GM12878 (cell line): ENCODE data around the gene LEMD3. TPM values are rescaled to one million over a fixed set of nuclear protein-coding genes. Genes with fewer than 3 reads are reported as not detected.

Experiments used
- BACH1 ChIP-seq: fragments of 450-650 bp; IDR thresholded peaks from 2 replicates; pipeline ENCODE4 v1.6.1; 2017; ENCODE audit warnings: mild to moderate bottlenecking, borderline replicate concordance
- CBX5 ChIP-seq: sonication (generic); IDR thresholded peaks from 2 replicates; pipeline ENCODE4 v1.6.1; 2016; ENCODE audit warnings: low read depth, moderate library complexity, mild to moderate bottlenecking, inconsistent platforms
- HDAC6 ChIP-seq: fragments of 200-600 bp; sonication (generic); IDR thresholded peaks from one replicate; pipeline ENCODE4 v1.8.0; 2017; ENCODE audit warnings: antibody characterized with exemption; ENCODE audit not compliant: unreplicated experiment
- MLLT1 ChIP-seq: fragments of 450-650 bp; IDR thresholded peaks from 2 replicates; pipeline ENCODE4 v1.6.1; 2016; ENCODE audit warnings: mild to moderate bottlenecking
- NR2F1 ChIP-seq: fragments of 450-650 bp; conservative IDR thresholded peaks from 2 replicates; pipeline ENCODE4 v1.6.1; 2017; ENCODE audit warnings: mild to moderate bottlenecking
- POLR2AphosphoS2 ChIP-seq: IDR thresholded peaks from 2 replicates; pipeline ENCODE4 v1.6.1; 2011; ENCODE audit warnings: low read depth, mild to moderate bottlenecking, low read length, improper control_type of control experiment, moderate library complexity
- POLR2AphosphoS5 ChIP-seq: IDR thresholded peaks from 2 replicates; pipeline ENCODE4 v1.6.1; 2011; ENCODE audit warnings: mild to moderate bottlenecking, low read length, inconsistent platforms
- RELB ChIP-seq: fragments of 450-650 bp; IDR thresholded peaks from 2 replicates; pipeline ENCODE4 v1.6.1; 2017; ENCODE audit warnings: low read depth, mild to moderate bottlenecking, moderate library complexity
- RUNX3 ChIP-seq: IDR thresholded peaks from 2 replicates; pipeline ENCODE4 v1.6.1; 2012; ENCODE audit warnings: low read length, inconsistent platforms
- USF2 ChIP-seq: IDR thresholded peaks from 2 replicates; pipeline ENCODE4 v1.6.1; 2011; ENCODE audit warnings: low read depth, low read length, improper control_type of control experiment, borderline replicate concordance
- ZBTB40 ChIP-seq: fragments of 450-650 bp; IDR thresholded peaks from 2 replicates; pipeline ENCODE4 v1.6.1; 2016; ENCODE audit warnings: mild to moderate bottlenecking, moderate library complexity, borderline replicate concordance
- polyA plus RNA-seq, 11 experiments: library from polyadenylated mRNA; depleted of rRNA in 4 of 11; unstranded in 6 of 11; stranded (reverse) in 5 of 11; fragments of >200 nt; fragmentation: Nextera tagmentation in 4 of 11; fragmentation: Illumina TruSeq in 1 of 11; extraction: Ambion mirVana in 4 of 11; extraction: Trizol in 1 of 11; gene quantifications; 1 replicate in 1 of 11; 2 replicates in 10 of 11; pipeline versions ENCODE4 v1.2.1 to v1.2.3, GENCODE V29; 2011 to 2016; ENCODE audit warnings: inconsistent platforms in 2 of 11, missing spikeins in 2 of 11, low read depth in 1 of 11
- total RNA-seq, 4 experiments: library from RNA; depleted of rRNA in 3 of 4; stranded (reverse); fragments of >200 nt in 3 of 4; fragmentation: Illumina TruSeq in 1 of 4; extraction: Trizol in 1 of 4; gene quantifications; 2 replicates each; pipeline versions ENCODE4 v1.2.1 to v1.2.3, GENCODE V29; 2013 to 2021

The LEMD3 gene
- total and polyA plus RNA-seq, 10 of the 15 experiments (the other 5 are each of a cell fraction or from before 2014, with no cell fraction given) = 7.5 to 26.0 (median 16.5) TPM

- TF ChIP-seq ZBTB40 = no peak
- no peak for TF ChIP-seq BACH1
- TF ChIP-seq RUNX3 = no peak
- TF ChIP-seq CBX5 = no peak
- no peak for TF ChIP-seq USF2
- no peak for TF ChIP-seq RELB
- TF ChIP-seq NR2F1 = no peak
- TF ChIP-seq POLR2AphosphoS5 = no peak
- TF ChIP-seq MLLT1 = no peak
- TF ChIP-seq POLR2AphosphoS2 = no peak
- no peak for TF ChIP-seq HDAC6
These were observed 60.1 kb downstream of the LEMD3 start (continued) for GRCh38 chr12:65229441-65229840.
